Prostate gland (tissue), 2 donors: ENCODE data around the gene RDH12. TPM values are rescaled to one million over a fixed set of nuclear protein-coding genes. Genes with fewer than 3 reads are reported as not detected.

Experiments
- DNase-seq: peaks from one replicate; pipeline ENCODE4 v3.0.0-alpha.2; 2019; ENCODE audit warnings: low spot score
- H3K27ac ChIP-seq, 2 donors: fragments of 200-600 bp; sonication (generic); 2 replicates each; pipeline ENCODE4 v1.5.1; 2017 to 2019
- H3K27me3 ChIP-seq: fragments of 200-600 bp; sonication (generic); replicated peaks from 2 replicates; pipeline ENCODE4 v1.5.1; 2019; ENCODE audit not compliant: insufficient read depth
- H3K36me3 ChIP-seq, 2 donors: fragments of 200-600 bp; sonication (generic); 1 replicate in 1 of 2; 2 replicates in 1 of 2; pipeline versions ENCODE4 v1.5.1 to v1.8.1; 2017 to 2019
- H3K4me1 ChIP-seq: fragments of 200-600 bp; sonication (generic); replicated peaks from 2 replicates; pipeline ENCODE4 v1.5.1; 2019
- H3K4me3 ChIP-seq, 2 donors: fragments of 200-600 bp; sonication (generic); 2 replicates each; pipeline ENCODE4 v1.5.1; 2017 to 2019
- H3K9me3 ChIP-seq: fragments of 200-600 bp; sonication (generic); 2 replicates; pipeline ENCODE4 v1.5.1; 2017
- POLR2A ChIP-seq: fragments of 450-650 bp; IDR thresholded peaks from one replicate; pipeline ENCODE4 v1.6.1; 2016; ENCODE audit warnings: antibody characterized with exemption, mild to moderate bottlenecking
- POLR2AphosphoS5 ChIP-seq: sonication (generic); formaldehyde crosslinking; IDR thresholded peaks from one replicate; pipeline ENCODE4 v1.6.1; 2017; ENCODE audit warnings: antibody characterized with exemption
- WGBS: methylation state at CpG from one replicate; pipeline ENCODE4 v1.1.5; 2018; 5-methylcytosine and 5-hydroxymethylcytosine counted together
- intact Hi-C: fragments of 100-400 bp; cut with DNase I; formaldehyde crosslinking; loops from one replicate; pipeline ENCODE4 v1.14.2; 2022
- total RNA-seq, 2 donors: library from RNA; depleted of rRNA; stranded (reverse); fragments of >200 nt; gene quantifications; one replicate each; pipeline ENCODE4 v1.1.0, GENCODE V29; 2016
- TF ChIP-seq, protein P1 (sequence below), 4 experiments: fragments of 200-600 bp in 2 of 4; fragments of 450-650 bp in 2 of 4; sonication (generic) in 2 of 4; IDR thresholded peaks; 1 replicate in 3 of 4; 2 replicates in 1 of 4; pipeline ENCODE4 v1.5.1; 2016 to 2019; ENCODE audit warnings: antibody characterized with exemption in 4 of 4, mild to moderate bottlenecking in 2 of 4, moderate library complexity in 2 of 4

RDH12 gene
- total RNA-seq, 2 donors from 2014 or later, result 0.28 to 1.0 TPM

DNA sequence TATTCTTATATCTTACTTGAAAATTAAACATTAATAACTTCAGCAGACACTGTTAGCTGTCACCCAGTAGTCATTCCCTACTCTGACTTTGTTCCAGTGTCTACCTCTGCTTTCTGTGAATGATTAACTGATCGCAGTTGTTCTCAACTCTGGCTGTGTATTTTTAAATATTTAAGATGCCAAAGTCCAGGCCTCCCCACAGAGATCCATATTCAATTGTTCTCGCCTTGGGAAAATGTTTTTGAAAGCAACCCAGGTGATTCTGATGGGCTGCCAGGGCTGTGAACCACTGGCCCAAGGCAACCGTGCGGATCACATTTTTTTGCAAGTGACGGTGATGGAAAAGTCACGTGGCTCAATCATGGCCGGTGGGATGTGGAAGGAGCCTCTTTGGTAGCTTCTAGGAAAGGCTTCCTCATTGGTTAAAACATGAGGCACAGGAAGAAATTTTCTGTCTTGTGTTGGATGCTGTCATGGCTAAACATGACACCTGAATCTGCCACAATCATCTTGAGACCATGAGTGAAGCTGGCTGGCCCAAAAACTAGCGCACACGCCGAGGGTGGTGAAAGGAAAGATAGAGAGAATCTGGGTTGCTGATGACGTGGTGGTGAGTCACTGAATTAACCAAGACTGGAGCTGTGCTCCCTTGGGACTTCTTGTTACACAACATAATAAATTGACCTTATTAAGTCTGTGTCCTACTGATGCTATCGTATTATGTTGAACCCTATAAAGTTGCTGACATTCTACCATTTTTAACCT is 37.2 kb downstream of the RDH12 start:
- TF ChIP-seq, protein P1, sequence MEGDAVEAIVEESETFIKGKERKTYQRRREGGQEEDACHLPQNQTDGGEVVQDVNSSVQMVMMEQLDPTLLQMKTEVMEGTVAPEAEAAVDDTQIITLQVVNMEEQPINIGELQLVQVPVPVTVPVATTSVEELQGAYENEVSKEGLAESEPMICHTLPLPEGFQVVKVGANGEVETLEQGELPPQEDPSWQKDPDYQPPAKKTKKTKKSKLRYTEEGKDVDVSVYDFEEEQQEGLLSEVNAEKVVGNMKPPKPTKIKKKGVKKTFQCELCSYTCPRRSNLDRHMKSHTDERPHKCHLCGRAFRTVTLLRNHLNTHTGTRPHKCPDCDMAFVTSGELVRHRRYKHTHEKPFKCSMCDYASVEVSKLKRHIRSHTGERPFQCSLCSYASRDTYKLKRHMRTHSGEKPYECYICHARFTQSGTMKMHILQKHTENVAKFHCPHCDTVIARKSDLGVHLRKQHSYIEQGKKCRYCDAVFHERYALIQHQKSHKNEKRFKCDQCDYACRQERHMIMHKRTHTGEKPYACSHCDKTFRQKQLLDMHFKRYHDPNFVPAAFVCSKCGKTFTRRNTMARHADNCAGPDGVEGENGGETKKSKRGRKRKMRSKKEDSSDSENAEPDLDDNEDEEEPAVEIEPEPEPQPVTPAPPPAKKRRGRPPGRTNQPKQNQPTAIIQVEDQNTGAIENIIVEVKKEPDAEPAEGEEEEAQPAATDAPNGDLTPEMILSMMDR (IDR thresholded peaks at IDR 0.05), result no peak
- peak; percentile 31 for TF ChIP-seq POLR2AphosphoS5
- H3K4me3 ChIP-seq, result no peak overlapping the region
- no peaks in the 10 kb centered on the region for H3K4me1 ChIP-seq
- no peak for DNase-seq
- no peaks in the 10 kb centered on the region for H3K36me3 ChIP-seq
- H3K9me3 ChIP-seq, result no peaks in the 10 kb centered on the region
- 56% methylated on average over 12 of the region's 12 CpGs for WGBS
- intact Hi-C loops, result no loop called here
- H3K27me3 ChIP-seq, result no peaks in the 10 kb centered on the region
- H3K27ac ChIP-seq, result no peak overlapping the region

DNA sequence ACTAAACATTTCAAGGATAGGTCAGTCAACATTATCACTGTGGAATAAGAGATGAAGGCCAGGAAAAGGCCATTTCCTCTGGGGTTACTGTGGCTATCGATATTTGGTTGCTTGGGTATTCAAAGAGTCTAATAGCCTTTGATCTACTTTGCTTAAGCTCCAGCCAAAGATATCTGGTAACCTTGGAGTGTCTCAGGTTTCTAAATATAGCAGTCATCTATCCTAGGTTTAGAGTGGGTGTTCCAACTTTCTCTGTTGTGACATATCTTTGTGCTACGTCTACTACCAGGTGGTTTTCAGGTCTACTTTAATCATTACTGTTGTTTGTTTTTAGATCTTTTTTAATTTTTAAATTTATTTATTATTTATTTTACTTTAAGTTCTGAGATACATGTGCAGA is 42.4 kb downstream of the RDH12 start:
- H3K4me3 ChIP-seq, result no peak overlapping the region
- H3K36me3 ChIP-seq, result peaks cover 0 to 9% of the 10 kb centered on the region in 2 donors
- WGBS, result 56% methylated on average over 2 of the region's 2 CpGs
- intact Hi-C loops, result no loop called here
- H3K27ac ChIP-seq, result no peak overlapping the region
- no peaks in the 10 kb centered on the region for H3K9me3 ChIP-seq
- H3K4me1 ChIP-seq, result no peaks in the 10 kb centered on the region
- TF ChIP-seq, protein P1 (IDR thresholded peaks at IDR 0.05), result no peak
- no peak for TF ChIP-seq POLR2A
- TF ChIP-seq POLR2AphosphoS5, result no peak
- DNase-seq, result no peak
- H3K27me3 ChIP-seq, result no peaks in the 10 kb centered on the region

DNA sequence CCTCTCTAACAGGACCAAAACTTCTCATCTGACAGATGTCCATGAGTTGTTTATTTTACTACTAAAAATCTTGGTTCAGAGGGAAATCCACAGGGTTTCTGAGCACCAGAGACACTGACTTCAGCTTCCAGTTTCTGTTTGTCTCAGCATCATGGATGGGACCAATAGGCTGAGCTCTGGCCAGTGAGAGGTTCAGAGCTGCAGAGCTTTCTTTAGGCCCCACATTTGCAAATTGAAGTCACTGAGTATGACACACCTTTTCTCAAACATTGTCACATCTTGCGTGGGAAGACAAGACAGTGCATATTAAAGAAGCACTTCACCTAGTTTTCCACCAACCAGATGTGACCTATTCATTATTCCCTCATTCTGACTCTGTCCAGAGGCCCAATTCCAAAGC is 45.2 kb downstream of the RDH12 start:
- Histone ChIP-seq H3K4me3 (no peak overlapping the region), H3K36me3 (peaks cover 0 to 9% of the 10 kb centered on the region in 2 donors), H3K4me1 (no peaks in the 10 kb centered on the region), H3K27ac (no peak overlapping the region), H3K27me3 (no peaks in the 10 kb centered on the region), H3K9me3 (no peaks in the 10 kb centered on the region)
- no peak for DNase-seq
- TF ChIP-seq POLR2A (no peak), POLR2AphosphoS5 (no peak)
- TF ChIP-seq, protein P1 (IDR thresholded peaks at IDR 0.05), result no peak
- WGBS, result 89% methylated on average over 1 of the region's 1 CpG
- intact Hi-C loops, result no loop called here

DNA sequence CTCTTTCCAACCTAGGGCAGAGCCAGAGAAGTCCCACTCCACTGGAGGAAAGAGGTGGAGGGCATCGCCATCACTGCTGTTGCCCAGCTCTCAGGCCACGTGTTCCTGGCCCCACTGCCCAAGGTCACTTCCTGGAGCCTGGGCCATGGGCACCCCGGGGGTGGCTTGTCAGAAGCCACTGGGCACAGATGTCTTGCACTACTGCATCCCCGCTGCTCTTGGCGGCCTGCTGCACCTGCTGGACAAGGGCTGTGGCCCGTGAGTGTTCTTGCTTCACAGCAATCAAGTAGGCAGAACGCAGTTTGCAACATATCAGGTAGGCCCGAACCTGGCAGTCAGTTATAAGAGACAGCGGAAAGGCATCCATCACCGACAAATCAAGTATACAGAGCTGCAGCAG is 46.6 kb downstream of the RDH12 start:
- Histone ChIP-seq H3K9me3 (no peaks in the 10 kb centered on the region), H3K36me3 (peaks cover 0 to 16% of the 10 kb centered on the region in 2 donors), H3K27me3 (no peaks in the 10 kb centered on the region), H3K27ac (no peak overlapping the region), H3K4me3 (no peak overlapping the region), H3K4me1 (no peaks in the 10 kb centered on the region)
- TF ChIP-seq, protein P1 (IDR thresholded peaks at IDR 0.05), result no peak
- no peak for TF ChIP-seq POLR2A
- TF ChIP-seq POLR2AphosphoS5, result no peak
- no peak for DNase-seq
- WGBS, result 88% methylated on average over 8 of the region's 10 CpGs
- intact Hi-C loops, result no loop called here
